ENCODE data around the gene ARHGAP5. TPM values are rescaled to one million over a fixed set of nuclear protein-coding genes. Genes with fewer than 3 reads are reported as not detected.
A peak's percentile ranks its signal among the peaks of the same experiment; 100 is the strongest.

Gene ARHGAP5
- total and polyA plus RNA-seq, 9 of the 15 experiments (the other 6 are each of a cell fraction or from before 2014, with no cell fraction given) = 3.1 to 21.8 (median 12.1) TPM

DNA sequence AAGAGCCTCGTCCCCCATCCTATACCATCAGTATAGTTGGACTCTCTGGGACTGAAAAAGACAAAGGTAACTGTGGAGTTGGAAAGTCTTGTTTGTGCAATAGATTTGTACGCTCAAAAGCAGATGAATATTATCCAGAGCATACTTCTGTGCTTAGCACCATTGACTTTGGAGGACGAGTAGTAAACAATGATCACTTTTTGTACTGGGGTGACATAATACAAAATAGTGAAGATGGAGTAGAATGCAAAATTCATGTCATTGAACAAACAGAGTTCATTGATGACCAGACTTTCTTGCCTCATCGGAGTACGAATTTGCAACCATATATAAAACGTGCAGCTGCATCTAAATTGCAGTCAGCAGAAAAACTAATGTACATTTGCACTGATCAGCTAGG lies 13.6 kb downstream of the ARHGAP5 start:
- H3K9me3 ChIP-seq (replicated peaks; ENCODE audit: control insufficient read depth, insufficient read depth, low read depth, low read length) = no peaks in the 10 kb centered on the region
- H2AFZ ChIP-seq (ENCODE audit: low read depth, low read length) = no peak overlapping the region
- H3K79me2 ChIP-seq (ENCODE audit: control insufficient read depth, insufficient read depth, low read length) = peaks cover 32% of the 10 kb centered on the region
- H3K36me3 ChIP-seq (ENCODE audit: control insufficient read depth, insufficient read depth, low read length) = peaks cover 17% of the 10 kb centered on the region; the same call in 2 of the 3 replicates
- no peaks in the 10 kb centered on the region for H3K27me3 ChIP-seq (ENCODE audit: control insufficient read depth in 2 of 2, insufficient read depth in 2 of 2, low read length in 2 of 2)
- ChIA-PET POLR2A (interaction anchor here (0.6 kb wide), 1 partner anchor 534 kb away, joined by 3 read pairs; no protein-coding TSS in a partner anchor), CTCF (ENCODE audit: low intra/inter-chr PET ratio) (no interaction called here)
- ATAC-seq (no peak), FAIRE-seq (no peak), DNase-seq (ENCODE audit: extremely low read depth in 1 of 4, low spot score in 3 of 4) (no peak)
- H3K9ac ChIP-seq (ENCODE audit: insufficient read depth in 1 of 2, low read depth in 2 of 2, low read length in 2 of 2) = no peak overlapping the region
- H3K4me3 ChIP-seq = no peak overlapping the region
- intact Hi-C loops (cut with micrococcal nuclease) = no loop called here
- peaks cover 4% of the 10 kb centered on the region; the same call in 1 of the 2 replicates for H4K20me1 ChIP-seq (replicated peaks; ENCODE audit: control insufficient read depth, insufficient read depth, low read length)
- TSS peak; percentile 2 for BruUV-seq (replicated peaks)
- no peaks in the 10 kb centered on the region for H3K9me1 ChIP-seq (ENCODE audit: control insufficient read depth, insufficient read depth, low read length)
- TF ChIP-seq ZNF3 (CRISPR knock-in tag; IDR thresholded peaks at IDR 0.05) (no peak), FOXA1 (IDR thresholded peaks at IDR 0.05; ENCODE audit: borderline replicate concordance) (no peak), POLR2AphosphoS5 (IDR thresholded peaks at IDR 0.05; ENCODE audit: control insufficient read depth, insufficient read depth, low read depth, low read length) (no peak), SPI1 (IDR thresholded peaks at IDR 0.05; ENCODE audit: borderline replicate concordance, low read depth, low read length) (no peak), GABPB2 (CRISPR knock-in tag; conservative IDR thresholded peaks at IDR 0.05) (no peak), SAP30 (IDR thresholded peaks at IDR 0.05; ENCODE audit: borderline replicate concordance, insufficient read depth, low read depth, low read length, poor library complexity, severe bottlenecking) (no peak), ARID2 (IDR thresholded peaks at IDR 0.05) (no peak), FOSL1 (tag; conservative IDR thresholded peaks at IDR 0.05) (no peak)
- TF ChIP-seq, protein P1, sequence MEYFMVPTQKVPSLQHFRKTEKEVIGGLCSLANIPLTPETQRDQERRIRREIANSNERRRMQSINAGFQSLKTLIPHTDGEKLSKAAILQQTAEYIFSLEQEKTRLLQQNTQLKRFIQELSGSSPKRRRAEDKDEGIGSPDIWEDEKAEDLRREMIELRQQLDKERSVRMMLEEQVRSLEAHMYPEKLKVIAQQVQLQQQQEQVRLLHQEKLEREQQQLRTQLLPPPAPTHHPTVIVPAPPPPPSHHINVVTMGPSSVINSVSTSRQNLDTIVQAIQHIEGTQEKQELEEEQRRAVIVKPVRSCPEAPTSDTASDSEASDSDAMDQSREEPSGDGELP (CRISPR knock-in tag; IDR thresholded peaks at IDR 0.05; ENCODE audit: borderline replicate concordance) = no peak
- TF ChIP-seq, protein P2, sequence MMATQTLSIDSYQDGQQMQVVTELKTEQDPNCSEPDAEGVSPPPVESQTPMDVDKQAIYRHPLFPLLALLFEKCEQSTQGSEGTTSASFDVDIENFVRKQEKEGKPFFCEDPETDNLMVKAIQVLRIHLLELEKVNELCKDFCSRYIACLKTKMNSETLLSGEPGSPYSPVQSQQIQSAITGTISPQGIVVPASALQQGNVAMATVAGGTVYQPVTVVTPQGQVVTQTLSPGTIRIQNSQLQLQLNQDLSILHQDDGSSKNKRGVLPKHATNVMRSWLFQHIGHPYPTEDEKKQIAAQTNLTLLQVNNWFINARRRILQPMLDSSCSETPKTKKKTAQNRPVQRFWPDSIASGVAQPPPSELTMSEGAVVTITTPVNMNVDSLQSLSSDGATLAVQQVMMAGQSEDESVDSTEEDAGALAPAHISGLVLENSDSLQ (IDR thresholded peaks at IDR 0.05) = no peak
- H3K27ac ChIP-seq (ENCODE audit: extremely low read depth, low read depth, low read length) = no peak overlapping the region
- no peaks in the 10 kb centered on the region; a peak in 1 of 5 replicates for H3K4me1 ChIP-seq (replicated peaks in 1 of 2; ENCODE audit: control insufficient read depth in 2 of 2, insufficient read depth in 2 of 2, low read length in 2 of 2)
- no peak overlapping the region for H3K4me2 ChIP-seq (ENCODE audit: insufficient read depth, low read length)
- WGBS (ENCODE audit: insufficient coverage, low coverage, missing lambda C conversion rate) = 96% methylated on average over 6 of the region's 6 CpGs
- in situ Hi-C loops (cut with MboI) = no loop called here

Data from K562 (cell line).